SK-N-SH (cell line): ENCODE measurements around the gene PIP4K2C. TPM values are rescaled to one million over a fixed set of nuclear protein-coding genes. Genes with fewer than 3 reads are reported as not detected.

Experiments used
- CTCF ChIA-PET: fragments of 300-600, 350-600 bp; formaldehyde crosslinking; extraction: SDS; loops from one replicate; lab custom pipeline; 2021; lab: Yijun Ruan, JAX
- POLR2A ChIA-PET: fragments of 350-600 bp; sonication (Branson Sonifier 250); formaldehyde crosslinking; extraction: SDS; loops from one replicate; lab custom pipeline; 2020; ENCODE audit warnings: antibody characterized with exemption, inconsistent platforms; lab: Yijun Ruan, JAX
- DNase-seq: peaks from one replicate; pipeline ENCODE4 v3.0.0; 2012
- H2AFZ ChIP-seq: fragments of 200-600 bp; sonication (generic); 2 replicates; pipeline ENCODE4 v1.8.1; 2016; ENCODE audit warnings: antibody characterized with exemption, mild to moderate bottlenecking, low read depth
- H3F3A ChIP-seq: fragments of 200-600 bp; sonication (generic); replicated peaks from 2 replicates; pipeline ENCODE3; 2016; ENCODE audit warnings: antibody characterized with exemption, mild to moderate bottlenecking; ENCODE audit not compliant: insufficient read depth
- H3K27ac ChIP-seq, 2 experiments: fragments of 200-500 bp in 1 of 2; fragments of 200-600 bp in 1 of 2; sonication (Bioruptor generic) in 1 of 2; sonication (generic), shearing (Covaris generic) in 1 of 2; 2 replicates each; pipeline versions ENCODE4 v1.5.1 to v1.6.1; 2014 to 2016; ENCODE audit warnings: low read depth in 2 of 2, inconsistent platforms in 1 of 2, low read length in 1 of 2, mild to moderate bottlenecking in 1 of 2, mixed read lengths in 1 of 2
- H3K27me3 ChIP-seq: fragments of 200-600 bp; sonication (generic), shearing (Covaris generic); 2 replicates; pipeline ENCODE4 v1.6.1; 2016; ENCODE audit warnings: mixed run types; ENCODE audit not compliant: insufficient read depth
- H3K36me3 ChIP-seq, 2 experiments: fragments of 200-500 bp in 1 of 2; fragments of 200-600 bp in 1 of 2; sonication (Bioruptor generic) in 1 of 2; sonication (generic) in 1 of 2; replicated peaks in 1 of 2; 2 replicates each; pipeline versions ENCODE3 to v1.5.1; 2014 to 2016; ENCODE audit warnings: low read length in 1 of 2, mild to moderate bottlenecking in 1 of 2; ENCODE audit not compliant: insufficient read depth in 2 of 2, control insufficient read depth in 1 of 2
- H3K4me1 ChIP-seq, 2 experiments: fragments of 200-500 bp in 1 of 2; fragments of 200-600 bp in 1 of 2; sonication (Bioruptor generic) in 1 of 2; sonication (generic), shearing (Covaris generic) in 1 of 2; 2 replicates each; pipeline versions ENCODE4 v1.5.1 to v1.6.1; 2014 to 2016; ENCODE audit warnings: low read depth in 1 of 2, low read length in 1 of 2, mixed run types in 1 of 2; ENCODE audit not compliant: insufficient read depth in 2 of 2, control insufficient read depth in 1 of 2
- H3K4me2 ChIP-seq: fragments of 200-600 bp; sonication (generic), shearing (Covaris generic); 2 replicates; pipeline ENCODE4 v1.6.1; 2017; ENCODE audit warnings: mixed run types
- H3K4me3 ChIP-seq, 2 experiments: fragments of 200-500 bp in 1 of 2; fragments of 200-600 bp in 1 of 2; sonication (Bioruptor generic) in 1 of 2; sonication (generic), shearing (Covaris generic) in 1 of 2; 2 replicates each; pipeline versions ENCODE4 v1.5.1 to v1.8.1; 2014 to 2016; ENCODE audit warnings: low read depth in 2 of 2, inconsistent platforms in 1 of 2, low read length in 1 of 2, mild to moderate bottlenecking in 1 of 2, mixed read lengths in 1 of 2, moderate library complexity in 1 of 2
- H3K79me2 ChIP-seq: fragments of 200-600 bp; sonication (generic); 2 replicates; pipeline ENCODE4 v1.8.1; 2017; ENCODE audit warnings: mild to moderate bottlenecking; ENCODE audit not compliant: insufficient read depth
- H3K9ac ChIP-seq: fragments of 200-600 bp; sonication (generic); 2 replicates; pipeline ENCODE4 v1.6.1; 2017; ENCODE audit warnings: mixed run types
- H3K9me2 ChIP-seq: fragments of 200-600 bp; sonication (generic); 2 replicates; pipeline ENCODE4 v1.6.1; 2017; ENCODE audit warnings: mixed run types
- H3K9me3 ChIP-seq: fragments of 200-600 bp; sonication (generic); 2 replicates; pipeline ENCODE4 v1.6.1; 2017; ENCODE audit warnings: mixed run types, mild to moderate bottlenecking, moderate library complexity
- H4K20me1 ChIP-seq: fragments of 200-600 bp; sonication (generic); 2 replicates; pipeline ENCODE4 v1.6.1; 2017; ENCODE audit warnings: mild to moderate bottlenecking, mixed run types; ENCODE audit not compliant: insufficient read depth
- CHD2 ChIP-seq: fragments of 150-350 bp; IDR thresholded peaks from 2 replicates; pipeline ENCODE4 v1.6.1; 2018; ENCODE audit warnings: low read length; ENCODE audit not compliant: partially characterized antibody
- FOXM1 ChIP-seq: IDR thresholded peaks from 2 replicates; pipeline ENCODE4 v1.4.0; 2012; ENCODE audit warnings: low read depth, mild to moderate bottlenecking
- GATA2 ChIP-seq: sonication (generic); formaldehyde crosslinking; IDR thresholded peaks from 2 replicates; pipeline ENCODE4 v1.5.0; 2020; ENCODE audit warnings: mild to moderate bottlenecking, missing genetic modification reagents
- MXI1 ChIP-seq: IDR thresholded peaks from 2 replicates; pipeline ENCODE4 v1.6.1; 2012; ENCODE audit warnings: mild to moderate bottlenecking, low read depth, low read length, improper control_type of control experiment
- NRF1 ChIP-seq: IDR thresholded peaks from 2 replicates; pipeline ENCODE4 v1.6.1; 2012; ENCODE audit warnings: low read depth, mild to moderate bottlenecking, low read length
- RXRA ChIP-seq: IDR thresholded peaks from 2 replicates; pipeline ENCODE4 v1.4.0; 2012; ENCODE audit warnings: low read depth, mild to moderate bottlenecking, borderline replicate concordance
- SIN3A ChIP-seq: IDR thresholded peaks from 2 replicates; pipeline ENCODE4 v1.6.1; 2012; ENCODE audit warnings: low read depth, mild to moderate bottlenecking, low read length, moderate library complexity, borderline replicate concordance
- SMC3 ChIP-seq: IDR thresholded peaks from 2 replicates; pipeline ENCODE4 v1.6.1; 2012; ENCODE audit warnings: low read depth, low read length, improper control_type of control experiment
- TAF1 ChIP-seq: IDR thresholded peaks from 2 replicates; pipeline ENCODE4 v1.6.1; 2012; ENCODE audit warnings: low read depth, mild to moderate bottlenecking, low read length, moderate library complexity, borderline replicate concordance
- YY1 ChIP-seq: IDR thresholded peaks from 2 replicates; pipeline ENCODE4 v1.4.0; 2012; ENCODE audit warnings: low read depth, mild to moderate bottlenecking
- WGBS: methylation state at CpG from one replicate; pipeline ENCODE4 v1.1.6; 2017; ENCODE audit warnings: low lambda C conversion rate; 5-methylcytosine and 5-hydroxymethylcytosine counted together
- polyA plus RNA-seq, 3 experiments: library from polyadenylated mRNA; depleted of rRNA; stranded (reverse); fragments of >200 nt; gene quantifications; 2 replicates each; pipeline ENCODE4 v1.2.3, GENCODE V29; 2012
- TF ChIP-seq, protein P1 (sequence below): fragments of 200-600 bp; sonication (generic); IDR thresholded peaks from 2 replicates; pipeline ENCODE4 v1.6.1; 2017; ENCODE audit warnings: antibody characterized with exemption, mild to moderate bottlenecking, moderate library complexity
- TF ChIP-seq, protein P2 (sequence below): IDR thresholded peaks from 2 replicates; pipeline ENCODE4 v1.6.1; 2012; ENCODE audit warnings: mild to moderate bottlenecking, low read depth, low read length, moderate library complexity
- TF ChIP-seq, protein P3 (sequence below): IDR thresholded peaks from 2 replicates; pipeline ENCODE4 v1.4.0; 2012; ENCODE audit warnings: low read depth, borderline replicate concordance
- TF ChIP-seq, protein P4 (sequence below): IDR thresholded peaks from 2 replicates; pipeline ENCODE4; 2012
- TF ChIP-seq, protein P5 (sequence below): fragments of 150-350 bp; IDR thresholded peaks from 2 replicates; pipeline ENCODE4 v1.6.1; 2016; ENCODE audit warnings: mild to moderate bottlenecking, low read depth, low read length

PIP4K2C gene
- polyA plus RNA-seq, 1 of the 3 experiments (the other 2 are of a cell fraction): 34.2 TPM

DNA sequence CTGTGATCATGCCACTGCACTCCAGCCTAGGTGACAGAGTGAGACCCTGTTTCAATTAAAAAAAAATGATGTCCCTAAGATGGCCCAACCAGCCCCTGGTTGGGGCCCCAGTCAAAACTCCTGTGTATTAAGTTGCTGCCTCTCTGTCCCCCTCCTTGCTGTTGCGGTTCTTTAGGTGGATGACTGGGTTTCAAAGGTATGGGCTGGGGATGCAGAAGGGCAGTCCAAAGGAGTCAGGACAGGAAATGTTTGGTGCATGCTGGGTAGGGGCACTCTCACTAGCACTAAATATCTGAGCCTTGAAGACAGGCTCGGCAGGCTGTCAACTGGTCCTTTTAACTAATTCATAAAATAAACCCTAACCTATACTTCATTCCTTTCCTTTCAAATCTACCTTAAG is 12.0 kb upstream of the PIP4K2C start:
- Histone ChIP-seq H3K27ac (no peak overlapping the region), H3K36me3 (peaks cover 37 to 78% of the 10 kb centered on the region in 2 experiments), H4K20me1 (no peaks in the 10 kb centered on the region), H3K9me2 (no peaks in the 10 kb centered on the region), H3F3A (no peaks in the 10 kb centered on the region), H3K4me1 (no peaks in the 10 kb centered on the region), H3K4me2 (no peak overlapping the region), H3K9ac (no peak overlapping the region), H2AFZ (no peak overlapping the region), H3K79me2 (no peaks in the 10 kb centered on the region), H3K27me3 (no peaks in the 10 kb centered on the region), H3K9me3 (no peaks in the 10 kb centered on the region), H3K4me3 (no peak overlapping the region)
- TF ChIP-seq SMC3: no peak
- TF ChIP-seq, protein P1, sequence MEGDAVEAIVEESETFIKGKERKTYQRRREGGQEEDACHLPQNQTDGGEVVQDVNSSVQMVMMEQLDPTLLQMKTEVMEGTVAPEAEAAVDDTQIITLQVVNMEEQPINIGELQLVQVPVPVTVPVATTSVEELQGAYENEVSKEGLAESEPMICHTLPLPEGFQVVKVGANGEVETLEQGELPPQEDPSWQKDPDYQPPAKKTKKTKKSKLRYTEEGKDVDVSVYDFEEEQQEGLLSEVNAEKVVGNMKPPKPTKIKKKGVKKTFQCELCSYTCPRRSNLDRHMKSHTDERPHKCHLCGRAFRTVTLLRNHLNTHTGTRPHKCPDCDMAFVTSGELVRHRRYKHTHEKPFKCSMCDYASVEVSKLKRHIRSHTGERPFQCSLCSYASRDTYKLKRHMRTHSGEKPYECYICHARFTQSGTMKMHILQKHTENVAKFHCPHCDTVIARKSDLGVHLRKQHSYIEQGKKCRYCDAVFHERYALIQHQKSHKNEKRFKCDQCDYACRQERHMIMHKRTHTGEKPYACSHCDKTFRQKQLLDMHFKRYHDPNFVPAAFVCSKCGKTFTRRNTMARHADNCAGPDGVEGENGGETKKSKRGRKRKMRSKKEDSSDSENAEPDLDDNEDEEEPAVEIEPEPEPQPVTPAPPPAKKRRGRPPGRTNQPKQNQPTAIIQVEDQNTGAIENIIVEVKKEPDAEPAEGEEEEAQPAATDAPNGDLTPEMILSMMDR: no peak
- TF ChIP-seq, protein P2, sequence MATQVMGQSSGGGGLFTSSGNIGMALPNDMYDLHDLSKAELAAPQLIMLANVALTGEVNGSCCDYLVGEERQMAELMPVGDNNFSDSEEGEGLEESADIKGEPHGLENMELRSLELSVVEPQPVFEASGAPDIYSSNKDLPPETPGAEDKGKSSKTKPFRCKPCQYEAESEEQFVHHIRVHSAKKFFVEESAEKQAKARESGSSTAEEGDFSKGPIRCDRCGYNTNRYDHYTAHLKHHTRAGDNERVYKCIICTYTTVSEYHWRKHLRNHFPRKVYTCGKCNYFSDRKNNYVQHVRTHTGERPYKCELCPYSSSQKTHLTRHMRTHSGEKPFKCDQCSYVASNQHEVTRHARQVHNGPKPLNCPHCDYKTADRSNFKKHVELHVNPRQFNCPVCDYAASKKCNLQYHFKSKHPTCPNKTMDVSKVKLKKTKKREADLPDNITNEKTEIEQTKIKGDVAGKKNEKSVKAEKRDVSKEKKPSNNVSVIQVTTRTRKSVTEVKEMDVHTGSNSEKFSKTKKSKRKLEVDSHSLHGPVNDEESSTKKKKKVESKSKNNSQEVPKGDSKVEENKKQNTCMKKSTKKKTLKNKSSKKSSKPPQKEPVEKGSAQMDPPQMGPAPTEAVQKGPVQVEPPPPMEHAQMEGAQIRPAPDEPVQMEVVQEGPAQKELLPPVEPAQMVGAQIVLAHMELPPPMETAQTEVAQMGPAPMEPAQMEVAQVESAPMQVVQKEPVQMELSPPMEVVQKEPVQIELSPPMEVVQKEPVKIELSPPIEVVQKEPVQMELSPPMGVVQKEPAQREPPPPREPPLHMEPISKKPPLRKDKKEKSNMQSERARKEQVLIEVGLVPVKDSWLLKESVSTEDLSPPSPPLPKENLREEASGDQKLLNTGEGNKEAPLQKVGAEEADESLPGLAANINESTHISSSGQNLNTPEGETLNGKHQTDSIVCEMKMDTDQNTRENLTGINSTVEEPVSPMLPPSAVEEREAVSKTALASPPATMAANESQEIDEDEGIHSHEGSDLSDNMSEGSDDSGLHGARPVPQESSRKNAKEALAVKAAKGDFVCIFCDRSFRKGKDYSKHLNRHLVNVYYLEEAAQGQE: no peak
- no peak for TF ChIP-seq NRF1
- no peak for TF ChIP-seq MXI1
- TF ChIP-seq RXRA: no peak
- TF ChIP-seq, protein P3, sequence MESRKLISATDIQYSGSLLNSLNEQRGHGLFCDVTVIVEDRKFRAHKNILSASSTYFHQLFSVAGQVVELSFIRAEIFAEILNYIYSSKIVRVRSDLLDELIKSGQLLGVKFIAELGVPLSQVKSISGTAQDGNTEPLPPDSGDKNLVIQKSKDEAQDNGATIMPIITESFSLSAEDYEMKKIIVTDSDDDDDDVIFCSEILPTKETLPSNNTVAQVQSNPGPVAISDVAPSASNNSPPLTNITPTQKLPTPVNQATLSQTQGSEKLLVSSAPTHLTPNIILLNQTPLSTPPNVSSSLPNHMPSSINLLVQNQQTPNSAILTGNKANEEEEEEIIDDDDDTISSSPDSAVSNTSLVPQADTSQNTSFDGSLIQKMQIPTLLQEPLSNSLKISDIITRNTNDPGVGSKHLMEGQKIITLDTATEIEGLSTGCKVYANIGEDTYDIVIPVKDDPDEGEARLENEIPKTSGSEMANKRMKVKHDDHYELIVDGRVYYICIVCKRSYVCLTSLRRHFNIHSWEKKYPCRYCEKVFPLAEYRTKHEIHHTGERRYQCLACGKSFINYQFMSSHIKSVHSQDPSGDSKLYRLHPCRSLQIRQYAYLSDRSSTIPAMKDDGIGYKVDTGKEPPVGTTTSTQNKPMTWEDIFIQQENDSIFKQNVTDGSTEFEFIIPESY: no peak
- TF ChIP-seq YY1: no peak
- TF ChIP-seq TAF1: no peak
- no peak for TF ChIP-seq SIN3A
- TF ChIP-seq FOXM1: no peak
- TF ChIP-seq, protein P4, sequence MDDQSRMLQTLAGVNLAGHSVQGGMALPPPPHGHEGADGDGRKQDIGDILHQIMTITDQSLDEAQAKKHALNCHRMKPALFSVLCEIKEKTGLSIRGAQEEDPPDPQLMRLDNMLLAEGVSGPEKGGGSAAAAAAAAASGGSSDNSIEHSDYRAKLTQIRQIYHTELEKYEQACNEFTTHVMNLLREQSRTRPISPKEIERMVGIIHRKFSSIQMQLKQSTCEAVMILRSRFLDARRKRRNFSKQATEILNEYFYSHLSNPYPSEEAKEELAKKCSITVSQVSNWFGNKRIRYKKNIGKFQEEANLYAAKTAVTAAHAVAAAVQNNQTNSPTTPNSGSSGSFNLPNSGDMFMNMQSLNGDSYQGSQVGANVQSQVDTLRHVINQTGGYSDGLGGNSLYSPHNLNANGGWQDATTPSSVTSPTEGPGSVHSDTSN: no peak
- TF ChIP-seq GATA2 (CRISPR knock-in tag): no peak
- TF ChIP-seq, protein P5, sequence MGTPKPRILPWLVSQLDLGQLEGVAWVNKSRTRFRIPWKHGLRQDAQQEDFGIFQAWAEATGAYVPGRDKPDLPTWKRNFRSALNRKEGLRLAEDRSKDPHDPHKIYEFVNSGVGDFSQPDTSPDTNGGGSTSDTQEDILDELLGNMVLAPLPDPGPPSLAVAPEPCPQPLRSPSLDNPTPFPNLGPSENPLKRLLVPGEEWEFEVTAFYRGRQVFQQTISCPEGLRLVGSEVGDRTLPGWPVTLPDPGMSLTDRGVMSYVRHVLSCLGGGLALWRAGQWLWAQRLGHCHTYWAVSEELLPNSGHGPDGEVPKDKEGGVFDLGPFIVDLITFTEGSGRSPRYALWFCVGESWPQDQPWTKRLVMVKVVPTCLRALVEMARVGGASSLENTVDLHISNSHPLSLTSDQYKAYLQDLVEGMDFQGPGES: no peak
- TF ChIP-seq CHD2: no peak
- DNase-seq: no peak
- POLR2A ChIA-PET: no interaction called here
- CTCF ChIA-PET: interaction anchor here (1.1 to 7.6 kb wide), 3 partner anchors 44 to 147 kb away, joined by 3 to 298 read pairs (median 110); partner anchors contain the start of gene B4GALNT1
- WGBS: 44% methylated on average over 1 of the region's 2 CpGs
